GM19035 (cell line): Measurements from ENCODE around the gene HAUS7.

ENCODE experiments used
- ATAC-seq: cut with Tn5 transposase; IDR thresholded peaks from one replicate; pipeline ENCODE4 v1.9.1; 2021; ENCODE audit not compliant: unreplicated experiment

Gene HAUS7

DNA sequence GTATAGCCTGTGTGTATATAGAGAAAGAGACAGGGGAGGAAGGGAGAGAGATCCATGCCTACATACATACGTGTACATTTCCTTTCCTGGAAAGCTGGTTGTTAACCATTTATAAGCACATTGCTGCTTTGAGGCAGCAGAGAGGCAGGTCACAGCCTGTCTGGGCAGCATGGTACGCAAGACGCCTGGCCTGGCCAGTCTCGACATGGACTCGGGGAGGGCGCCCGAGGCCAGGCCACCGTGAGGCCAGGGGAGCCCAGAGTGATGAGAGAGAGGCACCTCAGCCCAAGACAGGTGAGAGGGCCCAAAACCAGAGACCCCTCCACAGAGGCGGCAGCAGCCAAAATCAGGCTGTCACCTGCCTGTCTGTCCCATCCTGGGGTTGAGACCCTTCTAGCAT is 28.4 kb downstream of the HAUS7 start:
- no peak for ATAC-seq

DNA sequence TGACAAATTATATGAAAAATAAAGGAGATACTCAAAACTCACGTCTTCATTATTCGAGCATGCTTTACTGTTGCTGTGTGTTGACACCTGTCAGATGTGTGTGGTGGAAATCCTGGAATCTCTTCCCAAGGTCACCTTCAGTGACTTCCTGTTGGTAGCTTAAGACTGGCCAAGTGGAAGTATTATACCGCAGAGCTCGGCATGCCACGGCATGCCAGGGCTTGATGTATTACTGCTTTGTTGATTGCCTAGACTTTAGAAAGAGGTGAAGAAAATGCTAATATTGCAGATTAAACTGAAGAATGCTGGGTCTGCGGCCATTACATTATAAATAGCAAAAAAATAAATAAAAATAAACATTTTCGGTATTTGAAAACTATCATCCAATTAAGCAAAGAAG is 29.1 kb downstream of the HAUS7 start:
- no peak for ATAC-seq

DNA sequence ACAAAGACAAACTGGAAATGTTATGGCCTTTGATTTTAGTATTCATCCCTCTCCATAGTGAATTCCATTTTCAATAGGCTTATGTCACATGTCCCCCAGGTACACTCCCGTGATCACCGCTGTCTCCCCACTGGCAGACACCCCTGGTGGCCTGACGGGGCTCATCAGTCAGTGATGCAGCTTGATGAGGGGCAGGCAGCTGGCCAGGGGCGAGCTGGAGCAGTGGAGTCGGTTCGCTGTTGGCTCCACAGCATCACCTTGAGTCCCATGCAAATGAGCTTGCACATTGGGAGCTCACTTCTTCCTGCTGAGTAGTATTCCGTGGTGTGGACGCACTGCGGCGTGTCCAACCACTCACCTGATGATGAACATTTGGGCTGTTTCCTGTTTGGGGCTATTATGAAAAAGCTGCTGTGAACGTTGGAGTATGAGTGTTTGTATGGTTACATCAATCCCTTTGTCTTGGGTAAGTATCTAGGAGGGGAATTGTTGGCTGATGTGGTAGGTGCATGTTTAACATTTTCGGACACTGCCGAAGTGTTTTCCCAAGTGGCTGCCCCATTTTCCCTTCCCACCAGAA is 29.7 kb downstream of the HAUS7 start:
- no peak for ATAC-seq

DNA sequence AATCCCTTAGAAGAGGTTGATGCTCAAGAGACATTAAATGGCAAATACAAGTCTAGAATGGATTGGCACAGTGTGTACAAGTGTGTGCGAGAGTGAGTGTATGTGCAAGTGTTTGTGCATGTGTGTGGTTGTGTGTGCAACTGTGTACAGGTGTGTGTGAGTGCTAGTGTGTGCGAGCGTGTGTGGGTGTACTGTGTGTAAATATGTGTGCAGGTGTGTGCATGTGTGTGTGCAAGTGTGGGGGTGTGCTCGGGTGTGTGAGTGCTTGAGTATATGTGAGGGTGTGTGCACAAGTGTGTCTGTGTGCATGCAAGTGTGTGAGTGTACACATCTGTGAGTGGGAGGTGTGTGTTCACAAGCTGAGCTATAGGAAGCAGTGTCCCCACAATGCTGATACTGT is 30.4 kb downstream of the HAUS7 start:
- ATAC-seq: no peak

DNA sequence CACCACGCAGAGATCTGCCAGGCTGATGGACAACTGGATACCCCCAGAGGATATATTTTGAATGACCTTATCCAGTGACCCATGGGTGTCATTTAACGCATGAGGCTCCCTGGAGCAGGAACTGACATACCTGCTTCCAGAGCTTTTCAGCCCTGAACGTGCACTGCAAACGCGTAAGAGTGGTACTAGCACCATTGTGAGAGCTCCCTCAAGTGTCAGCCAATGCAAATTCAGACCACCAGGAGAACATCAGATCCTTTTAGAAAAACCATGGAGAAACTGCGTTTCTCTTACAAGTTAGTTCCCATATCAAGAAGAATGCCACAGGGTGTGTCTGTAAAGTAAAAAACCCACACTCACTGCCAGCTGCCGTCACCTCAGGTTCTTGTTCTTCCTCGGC is 31.8 kb downstream of the HAUS7 start:
- ATAC-seq: no peak

GRCh38 chrX:153435845-153436244 is 34.5 kb downstream of the HAUS7 start:
- ATAC-seq: no peak

GRCh38 chrX:153434801-153435200 is 35.6 kb downstream of the HAUS7 start:
- ATAC-seq: no peak

DNA sequence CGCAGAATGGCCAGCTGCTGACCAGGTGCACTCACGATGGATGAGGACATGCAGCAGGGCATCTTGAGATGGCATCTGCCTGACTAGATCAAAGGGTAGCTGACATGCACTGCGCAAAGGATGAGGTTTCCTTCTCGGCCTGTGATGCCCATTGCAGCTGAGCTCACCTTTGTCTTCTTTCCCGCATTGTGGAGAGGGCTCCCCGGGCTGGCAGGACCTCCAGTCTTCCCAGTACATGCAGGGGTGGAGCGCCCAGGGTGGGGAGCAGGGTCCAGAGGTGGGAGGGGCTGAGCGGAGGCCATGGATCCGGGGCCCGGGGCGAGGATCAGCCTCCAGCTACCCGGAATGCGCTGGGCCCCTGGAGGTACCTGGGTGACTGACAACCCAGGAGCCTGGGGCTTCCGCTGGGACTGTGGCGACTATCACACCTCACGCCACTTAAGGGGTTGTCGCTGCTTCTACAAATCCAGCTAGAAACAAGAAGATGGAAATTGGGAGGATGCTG is 36.5 kb downstream of the HAUS7 start:
- ATAC-seq: no peak

DNA sequence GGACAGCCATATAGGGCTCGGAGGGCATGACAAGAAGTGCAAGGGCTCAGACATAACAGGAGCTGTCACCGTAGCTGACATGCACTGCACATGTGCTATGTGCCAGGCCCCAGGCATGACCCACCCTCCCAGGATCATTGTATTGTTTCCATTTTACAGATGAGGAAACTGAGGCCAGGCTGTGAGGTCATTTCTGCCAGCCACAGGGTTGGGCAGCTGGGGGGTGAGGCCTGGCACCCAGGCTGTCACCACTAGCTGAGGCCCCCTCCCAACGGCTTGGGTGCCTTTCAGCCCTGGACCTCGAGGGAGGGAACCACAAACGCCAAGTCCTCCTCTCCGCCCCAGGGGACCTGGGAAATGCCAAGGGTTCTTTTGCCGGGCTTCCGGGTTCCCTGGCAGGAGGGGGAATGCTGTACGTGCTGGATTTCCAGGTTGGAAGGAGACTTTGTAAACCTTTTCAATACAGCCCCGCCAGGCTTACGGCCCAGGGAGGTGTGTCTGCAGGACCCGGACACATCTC is 37.2 kb downstream of the HAUS7 start:
- no peak for ATAC-seq

- ATAC-seq: no peak
Measured at GRCh38 chrX:153430796-153431195, 39.6 kb downstream of the HAUS7 start.

DNA sequence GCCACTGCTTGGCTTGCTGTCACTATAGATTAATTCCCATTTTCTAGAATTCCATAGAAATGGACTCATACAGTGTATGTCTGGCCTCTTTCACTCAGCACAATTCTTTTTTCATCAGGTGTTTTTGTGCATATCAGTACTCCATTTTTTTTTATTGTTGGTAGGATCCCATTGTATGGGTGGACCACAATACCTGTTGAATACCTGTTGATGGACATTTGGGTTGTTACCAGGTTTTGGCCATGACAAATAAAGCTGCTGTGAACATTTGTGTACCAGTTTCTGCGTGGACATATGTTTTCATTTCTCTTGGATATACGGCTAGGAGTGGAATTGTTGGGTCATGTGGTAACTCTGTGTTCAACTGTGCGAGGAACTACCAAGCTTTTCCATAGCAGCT is 44.2 kb downstream of the HAUS7 start:
- ATAC-seq: no peak

- no peak for ATAC-seq
Measured at GRCh38 chrX:153423652-153424051, 46.7 kb downstream of the HAUS7 start.

DNA sequence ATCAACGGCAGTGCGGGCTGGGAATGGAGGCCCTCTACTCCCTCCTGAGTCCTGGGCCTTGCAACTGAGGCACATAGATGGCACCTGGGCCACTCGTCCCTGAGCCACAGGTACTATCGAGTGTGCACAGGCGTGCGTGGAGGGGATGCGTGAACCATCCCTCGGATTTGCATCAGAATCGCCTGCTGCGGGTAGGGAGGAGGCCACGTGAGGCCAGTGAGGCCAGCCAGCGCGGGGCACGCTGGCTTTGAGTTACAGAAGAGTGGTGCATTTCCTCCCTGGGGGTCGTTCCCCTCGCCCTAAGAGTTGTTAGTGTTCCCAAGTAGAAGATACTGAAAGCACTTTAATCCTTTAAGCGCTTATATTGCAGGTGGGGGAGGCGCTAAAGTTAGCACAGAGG is 48.5 kb downstream of the HAUS7 start:
- ATAC-seq: no peak

- no peak for ATAC-seq
Measured at GRCh38 chrX:153420851-153421599, 49.4 kb downstream of the HAUS7 start.

GRCh38 chrX:153417637-153418036 is 52.7 kb downstream of the HAUS7 start:
- ATAC-seq: no peak

DNA sequence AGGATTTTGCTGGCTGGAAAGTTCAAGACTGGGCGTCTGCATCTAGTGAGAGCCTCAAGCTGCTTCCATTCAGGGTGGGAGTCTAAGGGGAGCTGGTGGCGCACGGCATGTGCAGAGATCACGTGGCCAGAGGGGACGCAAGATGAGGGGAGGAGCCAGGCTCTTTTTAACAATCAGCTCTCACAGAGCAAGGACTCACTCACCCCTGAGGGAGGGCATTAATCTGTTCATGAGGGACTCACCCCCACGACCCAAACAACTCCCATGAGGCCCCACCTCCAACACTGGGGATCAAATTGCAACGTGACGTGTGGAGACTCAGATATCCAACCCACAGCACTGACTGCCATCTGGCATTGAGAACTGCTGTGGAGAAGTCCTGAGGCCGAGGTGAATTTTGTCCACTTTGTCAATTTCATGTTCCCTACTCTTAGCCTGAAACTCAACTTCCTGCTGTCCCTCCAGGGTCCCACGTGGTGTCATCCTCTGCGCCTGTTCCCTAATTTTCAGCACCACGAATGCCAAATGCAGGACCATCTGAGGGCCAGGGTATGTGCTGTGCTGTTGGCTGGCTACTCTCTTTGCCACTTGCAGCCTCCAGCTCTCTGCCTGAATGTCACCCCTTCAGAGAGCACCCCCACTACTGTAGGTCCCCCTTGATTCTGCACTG is 53.5 kb downstream of the HAUS7 start:
- ATAC-seq: no peak

- ATAC-seq: no peak
Measured at GRCh38 chrX:153414856-153415510, 55.4 kb downstream of the HAUS7 start.

DNA sequence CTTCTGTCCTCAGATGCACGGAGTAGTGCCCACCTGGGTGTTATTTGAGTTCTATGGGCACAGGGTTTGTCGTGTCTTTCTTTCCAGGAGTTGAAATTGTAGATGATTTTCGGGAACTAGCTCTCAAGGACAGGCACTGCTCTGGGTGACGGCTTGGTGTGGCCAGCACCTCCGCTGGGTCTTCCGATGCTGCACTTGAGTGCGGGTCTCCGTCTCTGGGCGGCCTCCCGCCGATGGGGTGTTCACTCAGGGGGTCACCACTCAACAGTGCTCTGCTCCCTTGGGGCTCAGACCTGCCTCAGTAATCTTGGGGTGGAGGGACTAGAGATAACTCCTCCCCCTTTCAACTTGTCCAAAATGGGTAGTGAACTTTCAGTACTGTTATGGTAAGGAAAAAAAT is 56.6 kb downstream of the HAUS7 start:
- no peak for ATAC-seq

GRCh38 chrX:153412746-153413720 is 57.3 kb downstream of the HAUS7 start:
- no peak for ATAC-seq

DNA sequence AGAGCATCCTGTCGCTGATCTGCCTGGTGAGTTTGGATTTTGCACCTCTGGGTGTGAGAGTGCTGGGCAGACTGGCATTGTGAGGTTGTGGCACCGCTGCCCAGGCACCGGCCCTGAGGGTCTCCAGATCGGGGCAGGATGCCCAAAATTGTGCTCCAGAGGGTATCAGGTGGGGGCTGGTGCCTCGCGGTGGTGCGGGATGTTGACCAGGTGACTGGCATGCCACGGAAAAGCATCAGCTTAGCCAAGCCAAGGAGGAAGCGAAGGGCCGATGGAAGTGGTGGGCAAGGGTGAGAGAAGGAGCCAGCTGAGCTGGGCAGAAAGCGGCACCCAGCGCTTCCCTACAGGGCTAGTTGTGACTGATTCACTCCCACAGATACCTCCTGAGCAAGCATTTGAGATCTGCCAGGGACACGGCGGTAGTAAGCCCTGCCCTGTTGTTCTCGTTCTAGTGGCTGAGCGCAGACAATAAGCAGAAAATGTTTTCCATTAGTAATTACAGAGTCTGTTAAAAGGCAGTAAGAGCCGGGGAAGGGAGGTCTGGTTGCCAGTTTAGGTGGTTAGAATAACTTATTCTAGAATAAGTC is 58.3 kb downstream of the HAUS7 start:
- no peak for ATAC-seq
